ENCODE results near the gene HIVEP3. TPM values are rescaled to one million over a fixed set of nuclear protein-coding genes. Genes with fewer than 3 reads are reported as not detected.

HIVEP3 gene
- total RNA-seq, 1 donor from 2014 or later: 5.7 TPM

- Histone ChIP-seq H3K9me3 (replicated peaks) (peaks cover 10% of the 10 kb centered on the region), H3K27ac (replicated peaks) (peak overlapping the region; percentile 64), H3K36me3 (no peaks in the 10 kb centered on the region), H3K4me3 (no peak overlapping the region), H3K27me3 (ENCODE audit: low read depth) (no peaks in the 10 kb centered on the region), H3K4me1 (peaks cover 59% of the 10 kb centered on the region)
- no peak for DNase-seq
- intact Hi-C loops (cut with micrococcal nuclease): no loop called here
- no peak for TF ChIP-seq CTCF (IDR thresholded peaks at IDR 0.05; ENCODE audit: borderline replicate concordance)
These were observed 152.7 kb downstream of the HIVEP3 start for GRCh38 chr1:41766041-41766440.

GRCh38 chr1:41765152-41765551 lies 153.6 kb downstream of the HIVEP3 start:
- H3K9me3 ChIP-seq (replicated peaks): peaks cover 10% of the 10 kb centered on the region
- DNase-seq: no peak
- no peak overlapping the region for H3K4me3 ChIP-seq
- H3K27me3 ChIP-seq (ENCODE audit: low read depth): no peaks in the 10 kb centered on the region
- peak overlapping the region; percentile 62 for H3K27ac ChIP-seq (replicated peaks)
- no peaks in the 10 kb centered on the region for H3K36me3 ChIP-seq
- intact Hi-C loops (cut with micrococcal nuclease): no loop called here
- H3K4me1 ChIP-seq: peaks cover 54% of the 10 kb centered on the region
- no peak for TF ChIP-seq CTCF (IDR thresholded peaks at IDR 0.05; ENCODE audit: borderline replicate concordance)

GRCh38 chr1:41764656-41765055 lies 154.1 kb downstream of the HIVEP3 start:
- DNase-seq: no peak
- intact Hi-C loops (cut with micrococcal nuclease): no loop called here
- peaks cover 54% of the 10 kb centered on the region for H3K4me1 ChIP-seq
- peaks cover 10% of the 10 kb centered on the region for H3K9me3 ChIP-seq (replicated peaks)
- TF ChIP-seq CTCF (IDR thresholded peaks at IDR 0.05; ENCODE audit: borderline replicate concordance): no peak
- H3K4me3 ChIP-seq: no peak overlapping the region
- no peaks in the 10 kb centered on the region for H3K36me3 ChIP-seq
- no peaks in the 10 kb centered on the region for H3K27me3 ChIP-seq (ENCODE audit: low read depth)
- H3K27ac ChIP-seq (replicated peaks): peak overlapping the region; percentile 62

GRCh38 chr1:41762777-41763176 lies 155.9 kb downstream of the HIVEP3 start:
- DNase-seq: no peak
- TF ChIP-seq CTCF (IDR thresholded peaks at IDR 0.05; ENCODE audit: borderline replicate concordance): no peak
- intact Hi-C loops (cut with micrococcal nuclease): no loop called here

GRCh38 chr1:41762251-41762650 lies 156.5 kb downstream of the HIVEP3 start:
- intact Hi-C loops (cut with micrococcal nuclease): no loop called here
- no peak for TF ChIP-seq CTCF (IDR thresholded peaks at IDR 0.05; ENCODE audit: borderline replicate concordance)
- Histone ChIP-seq H3K27me3 (ENCODE audit: low read depth) (no peaks in the 10 kb centered on the region), H3K4me1 (peaks cover 37% of the 10 kb centered on the region), H3K9me3 (replicated peaks) (peaks cover 10% of the 10 kb centered on the region), H3K27ac (replicated peaks) (no peak overlapping the region), H3K4me3 (no peak overlapping the region), H3K36me3 (no peaks in the 10 kb centered on the region)
- DNase-seq: no peak

More at GRCh38 chr1:41762777-41763176, 155.9 kb downstream of the HIVEP3 start:
- Histone ChIP-seq H3K4me3 (no peak overlapping the region), H3K27me3 (ENCODE audit: low read depth) (no peaks in the 10 kb centered on the region), H3K4me1 (peaks cover 42% of the 10 kb centered on the region), H3K36me3 (no peaks in the 10 kb centered on the region), H3K9me3 (replicated peaks) (peaks cover 10% of the 10 kb centered on the region), H3K27ac (replicated peaks) (no peak overlapping the region)

Data from left ventricle myocardium inferior (tissue), 1 donor.